ENCODE data around the gene ZBTB44.

Gene ZBTB44

DNA sequence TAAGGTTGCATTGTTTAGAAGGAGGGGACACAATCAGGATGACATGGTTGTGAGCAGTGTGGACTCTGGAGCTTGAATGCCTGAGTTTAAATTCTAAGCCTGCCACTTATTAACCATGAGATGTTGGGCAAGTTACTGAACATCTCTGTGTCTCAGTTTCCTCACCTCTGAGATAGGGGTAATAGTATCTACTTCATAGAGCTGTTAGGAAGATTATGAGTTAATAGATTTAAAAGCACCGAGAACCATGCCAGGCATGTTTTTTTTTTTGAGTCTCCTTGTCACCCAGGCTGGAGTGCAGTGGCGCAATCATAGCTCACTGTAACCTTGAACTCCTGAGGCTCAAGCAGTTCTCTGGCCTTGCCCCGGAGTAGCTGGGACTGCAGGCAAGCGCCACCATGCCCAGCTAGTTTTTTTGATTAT, 121.9 kb downstream of the ZBTB44 start:
- TF ChIP-seq CTCF (conservative IDR thresholded peaks at IDR 0.05) (no peak), ZFX (IDR thresholded peaks at IDR 0.05) (no peak)
- H3K27ac ChIP-seq: no peak overlapping the region

- TF ChIP-seq ZFX (IDR thresholded peaks at IDR 0.05) (no peak), CTCF (conservative IDR thresholded peaks at IDR 0.05) (no peak)
- H3K27ac ChIP-seq: no peak overlapping the region
These were observed 122.8 kb downstream of the ZBTB44 start for GRCh38 chr11:130191896-130192295.

DNA sequence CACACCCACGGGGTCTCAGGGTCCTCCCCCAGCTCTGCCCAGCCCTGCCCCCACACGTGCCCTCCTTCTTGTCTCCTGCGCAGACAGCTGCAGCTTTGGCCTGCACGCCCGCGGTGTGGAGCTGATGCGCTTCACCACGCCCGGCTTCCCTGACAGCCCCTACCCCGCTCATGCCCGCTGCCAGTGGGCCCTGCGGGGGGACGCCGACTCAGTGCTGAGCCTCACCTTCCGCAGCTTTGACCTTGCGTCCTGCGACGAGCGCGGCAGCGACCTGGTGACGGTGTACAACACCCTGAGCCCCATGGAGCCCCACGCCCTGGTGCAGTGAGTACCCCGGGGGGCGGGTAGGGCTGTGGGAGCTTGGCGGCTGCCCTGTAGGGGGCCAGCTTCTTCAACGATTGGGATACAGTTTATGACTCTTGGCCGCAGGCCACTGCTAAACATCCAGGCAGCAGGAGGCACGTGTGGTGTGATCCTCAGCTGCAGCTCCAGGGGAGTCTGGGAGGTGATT, 124.3 kb downstream of the ZBTB44 start:
- TF ChIP-seq ZFX (IDR thresholded peaks at IDR 0.05) (no peak), CTCF (conservative IDR thresholded peaks at IDR 0.05) (no peak)
- peak overlapping the region; percentile 80 for H3K27ac ChIP-seq

- H3K27ac ChIP-seq: peak overlapping the region; percentile 80
- TF ChIP-seq ZFX (IDR thresholded peaks at IDR 0.05): no peak; the same call in 1 of the 2 replicates
- no peak for TF ChIP-seq CTCF (conservative IDR thresholded peaks at IDR 0.05)
These were observed 125.1 kb downstream of the ZBTB44 start for GRCh38 chr11:130189492-130190210.

DNA sequence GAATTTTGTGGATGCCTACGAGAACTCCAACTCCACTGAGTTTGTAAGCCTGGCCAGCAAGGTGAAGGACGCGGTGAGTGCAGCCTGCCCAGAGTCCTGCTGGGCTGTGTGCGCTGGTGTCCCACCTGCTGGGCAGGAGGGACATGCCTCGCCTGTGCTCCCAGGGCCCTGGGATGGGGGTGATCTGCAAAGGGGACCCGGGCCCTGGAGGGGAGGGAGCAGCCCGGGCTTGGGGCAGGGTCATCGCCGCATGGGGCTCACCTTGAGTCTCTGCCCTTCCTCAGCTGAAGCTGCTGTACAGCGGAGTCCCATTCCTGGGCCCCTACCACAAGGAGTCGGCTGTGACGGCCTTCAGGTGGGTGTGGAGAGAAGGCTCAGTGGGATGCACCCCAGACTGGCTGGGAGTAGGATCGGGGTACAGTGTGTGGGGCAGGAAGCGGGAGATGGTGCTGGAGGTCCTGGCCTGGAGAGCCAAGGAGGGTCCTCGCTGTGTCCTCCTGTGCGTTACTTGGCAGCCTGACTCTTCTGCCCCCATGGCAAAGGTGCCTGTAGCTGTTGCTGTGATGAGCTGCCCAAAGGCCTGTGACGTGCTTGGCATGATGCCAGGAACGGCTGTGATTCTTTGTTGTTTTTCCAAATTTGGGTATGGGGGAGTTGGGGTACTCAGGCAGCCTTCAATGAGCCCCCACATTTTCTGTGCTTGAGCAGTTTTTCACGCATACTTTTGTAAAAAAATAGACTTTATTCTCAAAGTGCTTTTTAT, 126.0 kb downstream of the ZBTB44 start:
- TF ChIP-seq CTCF (conservative IDR thresholded peaks at IDR 0.05) (no peak), ZFX (IDR thresholded peaks at IDR 0.05) (no peak)
- peak overlapping the region; percentile 80 for H3K27ac ChIP-seq

DNA sequence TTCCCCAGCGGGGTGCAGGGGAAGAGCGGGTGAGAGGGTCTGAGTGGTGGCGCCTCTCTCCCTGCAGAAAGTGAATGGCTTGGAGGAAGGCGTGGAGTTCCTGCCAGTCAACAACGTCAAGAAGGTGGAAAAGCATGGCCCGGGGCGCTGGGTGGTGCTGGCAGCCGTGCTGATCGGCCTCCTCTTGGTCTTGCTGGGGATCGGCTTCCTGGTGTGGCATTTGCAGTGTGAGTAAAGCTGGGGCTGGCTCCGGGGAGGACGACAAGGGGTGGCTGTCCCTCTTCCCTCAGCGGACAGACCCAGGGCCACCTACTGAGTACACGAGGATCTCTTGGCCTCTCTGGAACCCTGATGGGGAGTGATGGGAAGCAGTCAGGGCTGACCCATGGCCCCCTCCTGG, 126.7 kb downstream of the ZBTB44 start:
- TF ChIP-seq ZFX (IDR thresholded peaks at IDR 0.05) (no peak), CTCF (conservative IDR thresholded peaks at IDR 0.05) (no peak)
- H3K27ac ChIP-seq: no peak overlapping the region; the same call in 1 of the 2 replicates

DNA sequence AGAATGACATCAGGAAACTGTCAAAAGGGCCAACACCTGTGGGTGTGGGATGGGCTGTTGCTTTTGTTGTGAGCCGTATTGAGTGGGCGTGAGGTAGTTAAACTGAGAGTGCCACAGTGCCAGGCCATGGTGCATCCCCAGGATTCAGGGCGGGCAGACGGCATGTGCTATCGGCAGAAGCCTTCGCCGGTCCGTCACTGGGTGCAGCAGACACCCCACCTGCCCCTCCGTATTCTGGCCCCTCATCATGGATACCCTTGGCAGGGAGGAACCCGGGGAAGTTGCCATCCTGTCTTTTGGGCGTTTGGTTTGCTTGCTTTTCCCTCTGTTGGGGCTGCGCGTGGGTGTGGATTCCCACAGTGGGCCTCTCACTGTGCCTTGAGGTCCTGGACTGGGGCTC, 127.6 kb downstream of the ZBTB44 start:
- TF ChIP-seq ZFX (IDR thresholded peaks at IDR 0.05): no peak
- no peak overlapping the region for H3K27ac ChIP-seq

Measured in C4-2B (cell line).